GM18870 (cell line): Measurements from ENCODE around the gene FKBP2.
A peak's percentile ranks its signal among the peaks of the same experiment; 100 is the strongest.
"Not testable (repeated sequence)": the region's sequence is repeated elsewhere in the genome, so short reads cannot be mapped to it uniquely, and the experiment has no call there.

Source experiments
- ATAC-seq: cut with Tn5 transposase; IDR thresholded peaks from one replicate; pipeline ENCODE4 v1.9.1; 2021; ENCODE audit warnings: moderate library complexity; ENCODE audit not compliant: unreplicated experiment

The FKBP2 gene

GRCh38 chr11:64232182-64232966, 8.5 kb upstream of the FKBP2 start:
- no peak for ATAC-seq

DNA sequence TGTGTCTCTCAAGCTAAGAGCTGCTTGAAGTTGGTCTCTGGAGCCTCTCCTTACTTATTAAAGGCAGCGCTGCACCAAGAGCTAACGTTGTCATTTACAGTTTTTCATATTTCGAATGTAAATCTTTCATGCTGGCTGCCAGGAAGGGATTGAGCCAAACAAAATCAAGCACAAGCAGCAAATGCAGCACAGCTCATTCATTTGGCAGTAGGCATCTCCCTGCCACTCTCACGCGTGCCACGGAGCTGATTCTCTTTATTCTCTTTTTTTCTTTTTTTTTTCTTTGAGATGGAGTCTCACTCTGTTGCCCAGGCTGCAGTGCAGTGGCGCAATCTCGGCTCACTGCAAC, 8.0 kb upstream of the FKBP2 start:
- no peak for ATAC-seq

- ATAC-seq = no peak
Observed at GRCh38 chr11:64233913-64234586, 6.8 kb upstream of the FKBP2 start, which contains the start of gene VEGFB. VEGFB (plus strand) TSS chr11:64234584; CDS start chr11:64234834, 250 bp downstream.

DNA sequence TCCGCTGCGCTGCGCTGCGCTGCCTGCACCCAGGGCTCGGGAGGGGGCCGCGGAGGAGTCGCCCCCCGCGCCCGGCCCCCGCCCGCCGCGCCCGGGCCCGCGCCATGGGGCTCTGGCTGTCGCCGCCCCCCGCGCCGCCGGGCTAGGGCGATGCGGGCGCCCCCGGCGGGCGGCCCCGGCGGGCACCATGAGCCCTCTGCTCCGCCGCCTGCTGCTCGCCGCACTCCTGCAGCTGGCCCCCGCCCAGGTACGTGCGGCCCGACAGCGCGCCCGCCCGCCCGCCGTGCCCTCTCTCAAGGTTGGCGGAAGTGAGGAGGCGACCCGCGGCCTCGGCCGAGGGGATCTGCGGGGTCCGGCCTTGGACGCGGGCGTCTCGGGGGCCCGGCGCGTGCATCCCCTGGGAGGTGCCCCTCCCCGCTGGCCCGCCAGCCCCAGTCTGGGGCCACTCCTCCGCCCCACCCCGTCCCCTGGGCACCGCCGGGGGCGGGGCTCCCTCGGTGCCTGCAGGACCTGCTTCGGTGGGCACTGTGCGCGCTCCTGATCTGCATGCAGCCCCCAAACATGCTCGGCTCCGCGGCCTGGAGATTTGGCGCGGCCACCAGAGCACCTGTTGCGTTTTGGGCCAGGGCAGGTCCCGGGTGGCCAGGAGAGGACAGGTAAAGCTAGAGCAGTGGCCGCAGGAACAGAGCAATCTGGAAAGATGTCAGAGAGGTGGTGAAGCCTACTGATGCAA, 6.1 kb upstream of the FKBP2 start:
- ATAC-seq = no peak

DNA sequence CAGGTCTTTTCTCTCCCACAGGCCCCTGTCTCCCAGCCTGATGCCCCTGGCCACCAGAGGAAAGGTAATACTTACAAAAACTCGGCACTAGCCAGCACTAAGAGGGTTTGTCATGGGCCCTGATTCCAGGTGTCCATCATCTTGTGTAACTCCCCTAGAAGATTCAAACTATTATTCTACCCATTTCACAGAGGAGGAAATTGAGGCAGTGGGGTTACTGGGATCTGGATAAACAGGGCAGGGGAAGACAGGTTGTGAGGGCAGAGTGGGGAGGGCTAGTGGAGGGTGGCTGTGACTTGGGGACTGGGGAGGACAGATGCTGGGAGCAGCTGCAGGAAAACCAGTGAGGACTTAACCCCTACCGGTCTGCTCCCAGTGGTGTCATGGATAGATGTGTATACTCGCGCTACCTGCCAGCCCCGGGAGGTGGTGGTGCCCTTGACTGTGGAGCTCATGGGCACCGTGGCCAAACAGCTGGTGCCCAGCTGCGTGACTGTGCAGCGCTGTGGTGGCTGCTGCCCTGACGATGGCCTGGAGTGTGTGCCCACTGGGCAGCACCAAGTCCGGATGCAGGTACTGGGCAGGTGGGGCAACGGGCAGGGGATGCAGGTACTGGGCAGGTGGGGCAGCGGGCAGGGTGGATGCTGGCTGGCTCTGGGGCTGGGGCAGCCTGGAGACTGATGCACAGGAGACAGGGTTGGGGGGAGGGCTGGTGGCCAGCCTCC, 5.3 kb upstream of the FKBP2 start:
- no peak for ATAC-seq

DNA sequence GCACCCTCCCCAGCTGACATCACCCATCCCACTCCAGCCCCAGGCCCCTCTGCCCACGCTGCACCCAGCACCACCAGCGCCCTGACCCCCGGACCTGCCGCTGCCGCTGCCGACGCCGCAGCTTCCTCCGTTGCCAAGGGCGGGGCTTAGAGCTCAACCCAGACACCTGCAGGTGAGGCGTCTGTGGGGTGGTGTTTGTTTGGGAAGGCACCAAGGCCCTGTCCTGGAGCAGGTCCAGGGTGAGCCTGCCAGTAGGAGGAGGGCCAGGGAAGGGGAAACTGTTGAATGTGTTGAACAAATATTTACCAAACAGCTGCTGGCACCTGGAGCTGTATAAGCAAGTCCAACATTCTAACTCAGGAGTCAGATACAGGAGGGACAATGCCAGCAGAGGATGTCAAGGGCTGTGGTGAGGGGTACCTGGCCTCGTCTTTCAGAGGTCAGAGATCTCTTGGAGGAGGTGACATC, 3.4 kb upstream of the FKBP2 start:
- no peak for ATAC-seq

- no peak for ATAC-seq
Observed at GRCh38 chr11:64238076-64238475, 2.8 kb upstream of the FKBP2 start.

- no peak for ATAC-seq
Observed at GRCh38 chr11:64238999-64239398, 1.9 kb upstream of the FKBP2 start.

- ATAC-seq = no peak
Observed at GRCh38 chr11:64239662-64240434, 1.0 kb upstream of the FKBP2 start.

- no peak for ATAC-seq
Observed at GRCh38 chr11:64241241-64241490, 271 bp downstream of the FKBP2 start.

- ATAC-seq = peak; percentile 62
Observed at GRCh38 chr11:64241491-64242374, 838 bp downstream of the FKBP2 start.

- ATAC-seq = no peak
Observed at GRCh38 chr11:64243236-64243854, 2.5 kb downstream of the FKBP2 start.

DNA sequence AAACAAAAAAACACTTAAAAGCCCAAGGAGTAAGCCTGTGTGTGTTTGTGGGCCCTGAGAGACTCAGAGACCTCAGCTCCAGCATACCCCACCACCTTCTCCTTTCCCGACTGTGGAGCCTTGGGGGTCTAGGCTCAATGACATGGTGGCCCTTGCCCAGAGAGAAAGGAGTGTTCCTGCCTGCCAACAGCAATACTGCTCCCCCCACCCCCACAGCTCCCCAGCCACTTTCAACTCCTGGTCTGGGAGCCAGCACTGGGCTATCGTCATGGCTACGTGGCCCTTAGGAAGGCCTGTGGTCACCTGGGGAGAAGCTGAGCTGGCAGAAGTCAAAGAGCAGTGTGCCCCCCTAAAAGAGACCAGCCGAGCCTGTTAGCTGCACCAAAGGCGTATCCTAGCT, 3.2 kb downstream of the FKBP2 start:
- no peak for ATAC-seq

DNA sequence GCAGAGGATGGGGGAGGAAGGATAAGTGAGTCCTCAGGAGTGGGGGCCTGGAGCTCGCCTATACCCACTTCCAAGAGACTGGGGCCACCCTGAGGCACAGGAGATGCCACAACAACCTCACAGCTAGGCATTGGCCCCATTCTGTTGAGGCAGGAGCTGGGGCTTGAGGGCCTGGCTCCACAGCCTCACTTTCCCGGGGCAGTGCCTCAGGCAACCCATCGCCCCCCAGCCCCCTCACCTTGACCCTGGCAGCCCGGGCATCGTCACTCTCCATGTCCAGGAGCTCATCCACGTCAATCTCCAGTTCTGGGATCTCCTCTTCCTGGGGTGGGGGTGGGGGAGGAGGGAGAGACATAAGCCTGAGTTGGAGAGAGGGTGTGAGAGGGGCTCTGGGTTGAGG, 4.1 kb downstream of the FKBP2 start:
- no peak for ATAC-seq

- no peak for ATAC-seq
Observed at GRCh38 chr11:64245401-64245796, 4.5 kb downstream of the FKBP2 start.

GRCh38 chr11:64245797-64246620, 5.1 kb downstream of the FKBP2 start:
- no peak for ATAC-seq

DNA sequence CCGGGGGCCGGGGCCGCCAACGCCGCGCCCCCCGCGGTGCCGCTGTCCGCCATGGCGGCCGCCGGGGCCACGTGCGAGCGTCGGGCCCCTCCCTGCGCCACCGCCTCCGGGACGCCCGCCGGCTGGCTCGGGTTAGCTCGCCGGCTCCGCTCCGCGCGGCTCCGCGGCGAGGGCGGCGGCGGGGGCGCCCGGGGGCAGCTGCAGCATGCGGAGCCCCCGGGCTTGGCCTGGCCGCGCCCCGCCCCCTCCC, 5.7 kb downstream of the FKBP2 start:
- not testable (repeated sequence) for ATAC-seq

DNA sequence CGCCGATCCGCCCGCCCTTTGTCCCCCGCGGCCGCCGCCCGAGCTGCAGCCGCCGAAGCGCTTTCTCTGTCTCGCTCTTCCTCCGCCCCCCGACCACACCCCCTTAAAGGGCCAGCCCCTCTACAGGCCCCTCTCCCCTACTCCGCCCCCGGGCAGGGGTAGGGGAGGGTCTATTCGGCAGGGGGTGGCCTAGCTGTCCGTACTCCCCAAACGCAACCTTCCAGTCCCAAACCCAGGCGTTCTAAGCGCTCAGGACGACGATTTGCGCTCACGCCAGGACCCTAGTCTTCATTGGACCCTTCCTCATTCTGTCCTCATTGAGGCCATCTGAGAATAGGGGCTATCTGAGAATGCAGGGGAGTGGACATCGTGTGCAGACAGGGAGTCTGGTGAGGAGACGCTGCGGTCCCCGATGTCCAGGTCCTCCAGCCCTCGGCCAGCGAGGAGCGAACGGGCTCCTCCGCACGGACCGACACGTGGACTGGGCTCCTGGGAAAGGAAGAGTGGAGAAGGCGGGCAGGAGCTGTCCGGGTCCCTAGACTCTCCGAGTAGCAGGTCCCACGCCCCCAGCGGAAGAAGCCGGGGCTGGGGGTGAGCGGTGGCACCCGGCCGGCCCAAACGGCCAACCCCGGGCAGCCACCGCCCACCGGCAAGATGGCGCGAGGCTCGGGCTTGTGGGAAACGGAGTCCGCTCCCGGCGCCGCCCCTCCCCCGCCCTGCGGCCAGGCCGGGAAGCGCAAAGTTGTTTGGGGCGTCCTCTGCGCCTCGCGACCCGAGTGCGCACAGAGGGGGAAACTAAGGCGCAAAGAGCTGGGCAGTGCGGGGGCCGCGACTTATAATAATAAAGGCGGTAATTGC, 6.2 kb downstream of the FKBP2 start, which contains the start of gene PPP1R14B:
Gene PPP1R14B, minus strand, starts transcription at position 73 of the 858 bp plus-strand sequence. CDS start 270 bp downstream, outside the sequence.
- no peak for ATAC-seq
